Measurements from ENCODE around the gene SNX13. TPM values are rescaled to one million over a fixed set of nuclear protein-coding genes. Genes with fewer than 3 reads are reported as not detected.
"Not testable (repeated sequence)": the region's sequence is repeated elsewhere in the genome, so short reads cannot be mapped to it uniquely, and the experiment has no call there.

Gene SNX13
- polyA plus RNA-seq, 5 donors, result 23.9 to 46.6 (median 44.8) TPM

- DNase-seq, result no peak
Observed at GRCh38 chr7:17854261-17855047, 85.8 kb downstream of the SNX13 start.

- no peak for DNase-seq
Observed at GRCh38 chr7:17852361-17852760, 87.9 kb downstream of the SNX13 start.

GRCh38 chr7:17849504-17849903 lies 90.8 kb downstream of the SNX13 start:
- DNase-seq, result no peak

GRCh38 chr7:17848516-17848915 lies 91.8 kb downstream of the SNX13 start:
- no peak for DNase-seq

GRCh38 chr7:17846935-17847334 lies 93.4 kb downstream of the SNX13 start:
- no peak for DNase-seq

- no peak for DNase-seq
Observed at GRCh38 chr7:17845197-17845547, 95.1 kb downstream of the SNX13 start.

GRCh38 chr7:17844514-17845196 lies 95.6 kb downstream of the SNX13 start:
- DNase-seq, result no peak

- no peak for DNase-seq
Observed at GRCh38 chr7:17844022-17844421, 96.3 kb downstream of the SNX13 start.

- DNase-seq, result no peak
Observed at GRCh38 chr7:17843041-17843440, 97.3 kb downstream of the SNX13 start.

GRCh38 chr7:17832820-17833355 lies 107.4 kb downstream of the SNX13 start:
- DNase-seq, result no peak

GRCh38 chr7:17832242-17832641 lies 108.1 kb downstream of the SNX13 start:
- DNase-seq, result no peak

GRCh38 chr7:17830206-17830605 lies 110.1 kb downstream of the SNX13 start:
- DNase-seq, result no peak

GRCh38 chr7:17829001-17829400 lies 111.3 kb downstream of the SNX13 start:
- DNase-seq, result no peak

GRCh38 chr7:17822547-17823173 lies 117.6 kb downstream of the SNX13 start:
- DNase-seq, result no peak

- DNase-seq, result no peak
Observed at GRCh38 chr7:17816903-17817302, 123.4 kb downstream of the SNX13 start.

- no peak for DNase-seq
Observed at GRCh38 chr7:17815318-17815717, 125.0 kb downstream of the SNX13 start.

GRCh38 chr7:17814058-17814457 lies 126.2 kb downstream of the SNX13 start:
- no peak for DNase-seq

GRCh38 chr7:17809215-17809614 lies 131.1 kb downstream of the SNX13 start:
- DNase-seq, result not testable (repeated sequence)

GRCh38 chr7:17807242-17807641 lies 133.1 kb downstream of the SNX13 start:
- no peak for DNase-seq

GRCh38 chr7:17806631-17807030 lies 133.7 kb downstream of the SNX13 start:
- no peak for DNase-seq

GRCh38 chr7:17802056-17802455 lies 138.2 kb downstream of the SNX13 start:
- no peak for DNase-seq

- no peak for DNase-seq
Observed at GRCh38 chr7:17792075-17792936, 148.0 kb downstream of the SNX13 start.

Measured in right lung (tissue), 5 donors.